SU-DHL-6 (cell line): Measurements from ENCODE around the gene DIAPH2.

Source experiments
- H2AFZ ChIP-seq: fragments of 200-600 bp; sonication (generic); 2 replicates; pipeline ENCODE4 v1.6.1; 2014; ENCODE audit warnings: low read depth, mild to moderate bottlenecking, moderate library complexity, mixed read lengths, antibody characterized with exemption, low read length; ENCODE audit not compliant: severe bottlenecking
- H3F3A ChIP-seq: fragments of 200-600 bp; shearing (Covaris generic); 2 replicates; pipeline ENCODE4 v1.6.0; 2016; ENCODE audit warnings: antibody characterized with exemption, mild to moderate bottlenecking; ENCODE audit not compliant: insufficient read depth
- H3K27ac ChIP-seq: fragments of 200-600 bp; sonication (generic); 2 replicates; pipeline ENCODE4 v1.5.1; 2016; ENCODE audit warnings: low read depth, mild to moderate bottlenecking, low read length, moderate library complexity, mixed read lengths
- H3K27me3 ChIP-seq: fragments of 200-600 bp; sonication (generic), shearing (Covaris generic); 2 replicates; pipeline ENCODE4 v1.6.0; 2014; ENCODE audit warnings: mild to moderate bottlenecking, low read length
- H3K36me3 ChIP-seq: fragments of 200-600 bp; sonication (generic); 2 replicates; pipeline ENCODE4 v1.6.1; 2014; ENCODE audit warnings: mild to moderate bottlenecking, low read length, mixed read lengths
- H3K4me2 ChIP-seq: fragments of 300-600, 200-600 bp; shearing (Covaris generic), sonication (generic); 2 replicates; pipeline ENCODE4 v1.6.0; 2014; ENCODE audit warnings: low read length, low read depth, mild to moderate bottlenecking; ENCODE audit not compliant: poor library complexity, severe bottlenecking
- H3K4me3 ChIP-seq: fragments of 200-600 bp; sonication (generic); 2 replicates; pipeline ENCODE4 v1.5.1; 2014; ENCODE audit warnings: antibody characterized with exemption, low read length, mild to moderate bottlenecking, mixed read lengths; ENCODE audit not compliant: insufficient read depth, poor library complexity, severe bottlenecking
- H3K79me2 ChIP-seq: fragments of 200-600 bp; sonication (generic); 2 replicates; pipeline ENCODE4 v1.6.1; 2014; ENCODE audit warnings: mild to moderate bottlenecking, low read length, moderate library complexity; ENCODE audit not compliant: insufficient read depth
- H3K9ac ChIP-seq: fragments of 200-600 bp; sonication (generic); 2 replicates; pipeline ENCODE4 v1.7.0; 2014; ENCODE audit warnings: mild to moderate bottlenecking, low read length
- H3K9me2 ChIP-seq: fragments of 200-600 bp; sonication (generic); replicated peaks from 2 replicates; pipeline ENCODE4 v1.6.1; 2014; ENCODE audit warnings: low read length; ENCODE audit not compliant: insufficient read depth
- H3K9me3 ChIP-seq: fragments of 200-600 bp; sonication (generic); 2 replicates; pipeline ENCODE4 v1.6.1; 2014; ENCODE audit warnings: low read length, mixed read lengths; ENCODE audit not compliant: insufficient read depth
- H4K20me1 ChIP-seq: fragments of 200-600 bp; sonication (generic); 2 replicates; pipeline ENCODE4 v1.6.1; 2014; ENCODE audit warnings: low read depth, mild to moderate bottlenecking, antibody characterized with exemption, low read length, moderate library complexity, mixed read lengths
- CTCF ChIP-seq: fragments of 200-600 bp; sonication (generic); IDR thresholded peaks from one replicate; pipeline ENCODE4 v1.5.1; 2017; ENCODE audit warnings: antibody characterized with exemption, mild to moderate bottlenecking, low read length, moderate library complexity; ENCODE audit not compliant: insufficient read depth, poor library complexity, severe bottlenecking
- EZH2phosphoT487 ChIP-seq: fragments of 200-600 bp; sonication (generic), shearing (Covaris generic); conservative IDR thresholded peaks from 2 replicates; pipeline ENCODE4 v1.6.1; 2018; ENCODE audit warnings: mild to moderate bottlenecking, antibody characterized with exemption, low read length, moderate library complexity, mixed read lengths

DIAPH2 gene

GRCh38 chrX:97605271-97605670, 920.6 kb downstream of the DIAPH2 start:
- Histone ChIP-seq H4K20me1 (no peaks in the 10 kb centered on the region), H3F3A (no peaks in the 10 kb centered on the region), H3K27me3 (no peaks in the 10 kb centered on the region), H2AFZ (no peak overlapping the region), H3K4me3 (no peak overlapping the region), H3K79me2 (no peaks in the 10 kb centered on the region), H3K9me2 (no peaks in the 10 kb centered on the region), H3K36me3 (no peaks in the 10 kb centered on the region), H3K27ac (no peak overlapping the region), H3K9me3 (no peaks in the 10 kb centered on the region), H3K9ac (no peak overlapping the region), H3K4me2 (no peak overlapping the region)
- TF ChIP-seq CTCF (no peak), EZH2phosphoT487 (no peak)

- Histone ChIP-seq H3F3A (no peaks in the 10 kb centered on the region), H3K4me2 (no peak overlapping the region), H3K79me2 (no peaks in the 10 kb centered on the region), H3K27me3 (no peaks in the 10 kb centered on the region), H3K9me2 (no peaks in the 10 kb centered on the region), H3K4me3 (no peak overlapping the region), H4K20me1 (no peaks in the 10 kb centered on the region), H3K27ac (no peak overlapping the region), H3K9me3 (no peaks in the 10 kb centered on the region), H3K9ac (no peak overlapping the region), H3K36me3 (no peaks in the 10 kb centered on the region), H2AFZ (no peak overlapping the region)
- TF ChIP-seq CTCF (no peak), EZH2phosphoT487 (no peak)
These were observed 924.7 kb downstream of the DIAPH2 start for GRCh38 chrX:97609357-97609756.

DNA sequence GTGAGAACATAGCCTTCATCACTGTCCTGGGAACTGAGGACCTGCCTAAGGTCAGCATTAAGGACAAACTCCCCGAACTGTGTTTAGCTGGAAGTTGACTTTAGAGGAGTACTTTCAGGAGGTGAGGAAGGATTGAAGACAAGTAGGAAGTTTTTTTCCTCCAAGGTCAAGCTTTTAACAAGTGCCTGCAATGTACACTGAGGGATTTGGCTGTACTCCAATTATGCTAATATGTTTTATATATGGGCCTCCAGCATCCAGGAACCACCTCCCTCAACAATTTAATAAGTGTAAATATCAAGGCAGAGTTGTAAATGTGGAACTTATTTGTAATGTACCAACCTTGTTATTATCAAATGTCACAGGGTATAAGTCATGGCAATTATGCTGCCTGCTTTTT, 925.3 kb downstream of the DIAPH2 start:
- Histone ChIP-seq H3K79me2 (no peaks in the 10 kb centered on the region), H3K9me3 (no peaks in the 10 kb centered on the region), H3K27ac (no peak overlapping the region), H3F3A (no peaks in the 10 kb centered on the region), H3K9me2 (no peaks in the 10 kb centered on the region), H3K9ac (no peak overlapping the region), H2AFZ (no peak overlapping the region), H3K4me3 (no peak overlapping the region), H3K4me2 (no peak overlapping the region), H3K27me3 (no peaks in the 10 kb centered on the region), H4K20me1 (no peaks in the 10 kb centered on the region), H3K36me3 (no peaks in the 10 kb centered on the region)
- TF ChIP-seq EZH2phosphoT487 (no peak), CTCF (no peak)
